Gastrocnemius medialis (tissue), 4 donors: ENCODE measurements around the gene VASN. TPM values are rescaled to one million over a fixed set of nuclear protein-coding genes. Genes with fewer than 3 reads are reported as not detected.

Source experiments
- ATAC-seq, 2 donors: fragments of 150-250 bp; one replicate each; pipeline ENCODE4 v1.9.1; 2016
- DNase-seq, 2 donors: peaks; one replicate each; pipeline ENCODE4 v3.0.0-alpha.2; 2019
- H3K27ac ChIP-seq, 4 donors: fragments of 200-600 bp; sonication (generic); 1 replicate in 1 of 4; 2 replicates in 3 of 4; pipeline ENCODE4 v1.5.1; 2016 to 2018; ENCODE audit warnings: mild to moderate bottlenecking in 2 of 4, moderate library complexity in 1 of 4
- H3K27me3 ChIP-seq, 3 donors: fragments of 200-600 bp; sonication (generic) in 2 of 3; 1 replicate in 1 of 3; 2 replicates in 2 of 3; pipeline versions ENCODE4 v1.5.1 to v1.6.0; 2016 to 2019; ENCODE audit warnings: mild to moderate bottlenecking in 1 of 3, moderate library complexity in 1 of 3
- H3K36me3 ChIP-seq, 2 donors: fragments of 200-600 bp; sonication (generic) in 1 of 2; one replicate each; pipeline ENCODE4 v1.5.1; 2017 to 2018
- H3K4me1 ChIP-seq, 2 donors: fragments of 200-600 bp; sonication (generic) in 1 of 2; one replicate each; pipeline ENCODE4 v1.5.1; 2016 to 2017; ENCODE audit warnings: mild to moderate bottlenecking in 2 of 2
- H3K4me3 ChIP-seq, 4 donors: fragments of 200-600 bp; sonication (generic) in 3 of 4; 1 replicate in 1 of 4; 2 replicates in 3 of 4; pipeline ENCODE4 v1.5.1; 2016 to 2019; ENCODE audit warnings: mild to moderate bottlenecking in 2 of 4
- H3K9me3 ChIP-seq, 3 donors: fragments of 200-600 bp; sonication (generic) in 2 of 3; 1 replicate in 1 of 3; 2 replicates in 2 of 3; pipeline ENCODE4 v1.5.1; 2016 to 2019
- CTCF ChIP-seq, 5 experiments: fragments of 450-650 bp in 3 of 5; fragments of 200-600 bp in 2 of 5; sonication (generic) in 2 of 5; IDR thresholded peaks in 4 of 5; conservative IDR thresholded peaks in 1 of 5; 1 replicate in 4 of 5; 2 replicates in 1 of 5; pipeline ENCODE4 v1.5.1; 2016 to 2019; ENCODE audit warnings: antibody characterized with exemption in 5 of 5, mild to moderate bottlenecking in 3 of 5, moderate library complexity in 3 of 5
- POLR2A ChIP-seq, 2 donors: fragments of 450-650 bp; IDR thresholded peaks; one replicate each; pipeline ENCODE4 v1.6.1; 2017; ENCODE audit warnings: antibody characterized with exemption in 2 of 2, mild to moderate bottlenecking in 2 of 2, moderate library complexity in 2 of 2
- in situ Hi-C, 4 donors: fragments of 200-750 bp; cut with MboI; loops; one replicate each; pipeline versions ENCODE4 v1.15.0 to v1.8.0; 2017; ENCODE audit warnings: low sequenced_read_pairs in 4 of 4
- intact Hi-C: fragments of 100-400 bp; cut with DNase I; formaldehyde crosslinking; loops from one replicate; pipeline ENCODE4 v1.15.1; 2023; ENCODE audit warnings: low total_unique reads
- total RNA-seq, 4 donors: library from RNA; depleted of rRNA; stranded (reverse); fragments of >200 nt; gene quantifications; one replicate each; pipeline versions ENCODE4 v1.1.0 to v1.2.3, GENCODE V29; 2016

The VASN gene
- total RNA-seq, 4 donors from 2014 or later, result 2.4 to 12.8 (median 3.7) TPM

GRCh38 chr16:4383591-4384444 lies 12.2 kb downstream of the VASN start:
- H3K9me3 ChIP-seq, result no peaks in the 10 kb centered on the region
- DNase-seq, result no peak
- ATAC-seq, result no peak
- intact Hi-C loops, result no loop called here
- in situ Hi-C loops, result no loop called here
- TF ChIP-seq CTCF (IDR thresholded peaks at IDR 0.05 in 4 of 5, conservative IDR thresholded peaks at IDR 0.05 in 1 of 5) (no peak), POLR2A (IDR thresholded peaks at IDR 0.05) (no peak)
- no peaks in the 10 kb centered on the region for H3K36me3 ChIP-seq
- no peak overlapping the region for H3K4me3 ChIP-seq
- H3K27me3 ChIP-seq, result no peaks in the 10 kb centered on the region
- peak overlapping the region in 3 of 4 donors; percentile 3 to 15 (median 7) for H3K27ac ChIP-seq
- H3K4me1 ChIP-seq, result peaks cover 0 to 17% of the 10 kb centered on the region in 2 donors

GRCh38 chr16:4384509-4384942 lies 12.9 kb downstream of the VASN start:
- no peak for ATAC-seq
- no peak for TF ChIP-seq POLR2A (IDR thresholded peaks at IDR 0.05)
- no peaks in the 10 kb centered on the region for H3K9me3 ChIP-seq
- in situ Hi-C loops (no loop called here), intact Hi-C loops (no loop called here)
- H3K4me1 ChIP-seq, result peaks cover 0 to 17% of the 10 kb centered on the region in 2 donors
- H3K36me3 ChIP-seq, result no peaks in the 10 kb centered on the region
- H3K27me3 ChIP-seq, result no peaks in the 10 kb centered on the region
- no peak for DNase-seq
- H3K27ac ChIP-seq, result no peak overlapping the region
- H3K4me3 ChIP-seq, result no peak overlapping the region

- Histone ChIP-seq H3K27me3 (no peaks in the 10 kb centered on the region), H3K9me3 (no peaks in the 10 kb centered on the region), H3K4me1 (peaks cover 0 to 17% of the 10 kb centered on the region in 2 donors), H3K36me3 (no peaks in the 10 kb centered on the region), H3K4me3 (no peak overlapping the region), H3K27ac (peak overlapping the region in 2 of 4 donors; percentile 51 to 79)
- TF ChIP-seq POLR2A (IDR thresholded peaks at IDR 0.05) (no peak), CTCF (IDR thresholded peaks at IDR 0.05 in 4 of 5, conservative IDR thresholded peaks at IDR 0.05 in 1 of 5) (no peak)
- DNase-seq (no peak), ATAC-seq (no peak)
- intact Hi-C loops, result no loop called here
- in situ Hi-C loops, result no loop called here
Observed at GRCh38 chr16:4385066-4385788, 13.6 kb downstream of the VASN start.

DNA sequence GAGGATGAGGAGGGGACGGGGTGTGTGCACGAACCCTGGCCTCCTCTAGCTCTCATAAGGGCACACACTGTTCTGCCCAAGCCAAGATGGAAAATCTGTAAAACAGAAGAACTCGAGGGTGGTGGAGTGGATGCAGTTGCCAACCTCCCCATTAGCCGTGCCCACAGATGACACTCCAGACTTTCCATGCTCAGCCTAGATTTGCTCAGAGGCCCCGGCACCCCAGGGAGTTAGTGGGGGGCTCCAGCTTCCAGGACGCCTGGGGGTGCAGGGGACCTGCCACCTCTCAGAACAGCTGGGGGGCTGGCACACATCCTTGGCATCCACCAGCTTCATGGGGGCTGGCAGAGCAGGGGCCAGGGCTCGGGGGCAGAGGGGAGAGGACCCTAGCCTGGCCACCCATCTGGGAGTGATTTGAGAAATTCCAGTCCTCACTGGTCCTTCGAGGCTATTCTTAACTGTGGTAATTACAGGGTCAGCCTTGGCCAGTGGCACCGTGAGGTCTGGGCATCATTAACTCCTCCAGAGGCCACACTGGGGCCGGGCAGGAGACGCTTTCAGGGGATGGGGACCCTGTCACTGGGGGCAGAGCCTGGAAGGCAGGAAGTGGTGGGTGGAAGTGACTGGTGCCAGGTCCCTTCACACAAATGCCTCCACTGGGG lies 14.3 kb downstream of the VASN start:
- Histone ChIP-seq H3K4me1 (peaks cover 0 to 15% of the 10 kb centered on the region in 2 donors), H3K27ac (peak overlapping the region in 3 of 4 donors; percentile 1 to 79 (median 51)), H3K9me3 (no peaks in the 10 kb centered on the region), H3K36me3 (no peaks in the 10 kb centered on the region), H3K27me3 (no peaks in the 10 kb centered on the region), H3K4me3 (no peak overlapping the region)
- intact Hi-C loops, result no loop called here
- DNase-seq (no peak), ATAC-seq (no peak)
- TF ChIP-seq CTCF (IDR thresholded peaks at IDR 0.05 in 4 of 5, conservative IDR thresholded peaks at IDR 0.05 in 1 of 5) (no peak), POLR2A (IDR thresholded peaks at IDR 0.05) (no peak)
- in situ Hi-C loops, result no loop called here

DNA sequence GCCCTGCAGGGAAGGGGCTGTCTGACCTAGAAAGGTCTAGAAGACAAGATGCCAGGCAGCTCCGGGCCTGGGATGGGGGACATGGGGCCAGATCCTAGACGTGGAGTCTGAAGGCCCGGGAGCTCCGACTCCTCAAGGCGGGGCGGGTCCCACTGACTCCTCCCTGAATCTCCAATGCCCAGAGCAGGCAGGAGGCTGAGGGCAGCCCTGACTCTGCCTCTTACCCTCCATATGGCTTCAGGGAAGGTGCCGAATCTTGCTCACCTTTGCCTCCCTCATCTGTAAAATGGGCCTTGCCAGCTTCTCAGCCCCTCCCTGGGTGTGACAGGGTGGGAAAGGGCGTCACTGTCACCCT lies 14.8 kb downstream of the VASN start:
- H3K4me1 ChIP-seq, result peaks cover 0 to 10% of the 10 kb centered on the region in 2 donors

More for the DNA sequence above, 14.8 kb downstream of the VASN start:
- in situ Hi-C loops (no loop called here), intact Hi-C loops (no loop called here)
- Histone ChIP-seq H3K36me3 (no peaks in the 10 kb centered on the region), H3K4me3 (no peak overlapping the region), H3K27ac (peak overlapping the region in 2 of 4 donors; percentile 51 to 79), H3K9me3 (no peaks in the 10 kb centered on the region), H3K27me3 (no peaks in the 10 kb centered on the region)
- TF ChIP-seq CTCF (IDR thresholded peaks at IDR 0.05 in 4 of 5, conservative IDR thresholded peaks at IDR 0.05 in 1 of 5) (no peak), POLR2A (IDR thresholded peaks at IDR 0.05) (no peak)
- DNase-seq, result no peak
- no peak for ATAC-seq
